22Rv1 (cell line): ENCODE measurements around the gene SLC45A1.

Source experiments
- H3K27ac ChIP-seq: fragments of 450-650 bp; 2 replicates; pipeline ENCODE4 v1.5.1; 2017
- ZFX ChIP-seq: fragments of 450-650 bp; IDR thresholded peaks from 2 replicates; pipeline ENCODE4 v1.6.1; 2017; ENCODE audit warnings: antibody characterized with exemption, borderline replicate concordance
- TF ChIP-seq, protein P1 (sequence below): fragments of 450-650 bp; IDR thresholded peaks from 2 replicates; pipeline ENCODE4 v1.5.1; 2017; ENCODE audit warnings: mild to moderate bottlenecking

The SLC45A1 gene

DNA sequence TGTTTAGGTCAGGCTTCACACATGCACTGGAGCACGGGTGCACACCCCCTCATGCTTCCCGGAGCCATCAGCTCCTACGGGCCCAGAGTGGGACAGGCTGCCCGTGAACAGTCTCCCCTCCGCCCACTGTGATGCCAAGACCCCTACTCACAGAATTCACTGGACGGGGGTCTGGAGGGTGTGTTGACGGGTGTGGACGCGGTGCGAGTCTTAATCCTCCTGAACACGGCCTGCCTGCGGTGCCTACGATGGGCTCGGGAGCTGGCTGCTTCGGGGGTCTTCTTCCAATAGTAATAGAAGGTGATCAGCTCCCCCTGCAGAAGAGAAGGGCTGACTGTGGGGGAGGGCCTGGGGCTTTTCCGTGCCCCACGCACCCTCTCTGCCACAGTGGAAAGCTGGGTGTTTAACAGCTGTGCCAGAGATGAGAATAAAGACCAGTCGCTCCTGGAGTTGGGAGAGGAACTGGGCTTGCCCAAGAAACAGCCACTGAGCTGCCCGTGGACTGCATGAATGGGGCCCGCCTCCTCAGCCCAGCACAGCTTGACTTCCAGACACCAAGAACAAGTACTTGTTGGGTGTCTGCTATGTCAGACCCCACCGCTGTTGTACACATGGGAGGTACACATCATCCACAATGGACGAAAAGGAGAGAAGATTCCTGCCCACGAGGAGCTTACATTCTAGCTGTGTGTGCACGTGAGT is 47.9 kb downstream of the SLC45A1 start:
- no peak for TF ChIP-seq ZFX
- TF ChIP-seq, protein P1, sequence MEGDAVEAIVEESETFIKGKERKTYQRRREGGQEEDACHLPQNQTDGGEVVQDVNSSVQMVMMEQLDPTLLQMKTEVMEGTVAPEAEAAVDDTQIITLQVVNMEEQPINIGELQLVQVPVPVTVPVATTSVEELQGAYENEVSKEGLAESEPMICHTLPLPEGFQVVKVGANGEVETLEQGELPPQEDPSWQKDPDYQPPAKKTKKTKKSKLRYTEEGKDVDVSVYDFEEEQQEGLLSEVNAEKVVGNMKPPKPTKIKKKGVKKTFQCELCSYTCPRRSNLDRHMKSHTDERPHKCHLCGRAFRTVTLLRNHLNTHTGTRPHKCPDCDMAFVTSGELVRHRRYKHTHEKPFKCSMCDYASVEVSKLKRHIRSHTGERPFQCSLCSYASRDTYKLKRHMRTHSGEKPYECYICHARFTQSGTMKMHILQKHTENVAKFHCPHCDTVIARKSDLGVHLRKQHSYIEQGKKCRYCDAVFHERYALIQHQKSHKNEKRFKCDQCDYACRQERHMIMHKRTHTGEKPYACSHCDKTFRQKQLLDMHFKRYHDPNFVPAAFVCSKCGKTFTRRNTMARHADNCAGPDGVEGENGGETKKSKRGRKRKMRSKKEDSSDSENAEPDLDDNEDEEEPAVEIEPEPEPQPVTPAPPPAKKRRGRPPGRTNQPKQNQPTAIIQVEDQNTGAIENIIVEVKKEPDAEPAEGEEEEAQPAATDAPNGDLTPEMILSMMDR = no peak
- H3K27ac ChIP-seq = no peak overlapping the region

- no peak overlapping the region for H3K27ac ChIP-seq
- no peak for TF ChIP-seq ZFX
- TF ChIP-seq, protein P1 = no peak
These were observed 49.8 kb downstream of the SLC45A1 start for GRCh38 chr1:8367571-8368194.

GRCh38 chr1:8368956-8369639 is 51.2 kb downstream of the SLC45A1 start:
- no peak overlapping the region for H3K27ac ChIP-seq
- TF ChIP-seq, protein P1 = no peak
- TF ChIP-seq ZFX = no peak

DNA sequence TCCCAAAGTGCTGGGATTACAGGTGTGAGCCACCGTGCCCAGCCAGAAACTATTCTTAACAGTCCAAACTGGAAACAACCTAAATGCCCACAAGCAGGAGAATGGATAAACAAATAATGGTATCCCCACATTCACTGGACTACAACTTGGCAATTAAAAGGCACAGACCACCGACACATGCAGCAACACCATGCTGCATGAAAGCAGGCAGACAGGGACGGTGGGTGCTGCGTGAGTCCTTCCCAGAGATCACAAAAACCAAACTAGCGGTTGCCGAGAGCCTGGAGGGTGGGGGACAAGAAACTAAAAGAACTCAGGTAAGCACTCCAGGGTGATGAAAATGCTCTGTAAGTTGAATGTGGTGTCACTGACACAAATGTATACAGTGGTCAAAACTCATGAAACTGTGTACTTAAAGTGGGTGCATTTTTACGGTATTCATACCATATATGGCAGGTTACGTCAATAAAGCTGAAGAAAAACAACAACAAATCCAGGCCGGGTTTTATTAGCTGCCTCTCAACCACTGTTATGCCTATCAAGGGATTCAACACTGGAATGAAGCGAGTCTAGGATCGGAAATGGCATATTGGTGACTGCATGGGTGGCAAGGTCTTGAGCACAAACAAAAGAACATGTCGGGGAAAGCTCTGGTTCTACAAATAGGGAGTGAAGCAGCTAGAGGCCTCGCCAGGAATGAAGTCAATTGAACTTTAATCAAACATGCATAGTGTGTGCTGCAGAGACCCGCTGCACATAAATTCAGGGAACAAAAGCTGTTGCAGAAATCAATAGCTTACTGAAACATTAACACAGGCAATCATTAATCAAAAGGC is 52.4 kb downstream of the SLC45A1 start:
- TF ChIP-seq ZFX = no peak
- TF ChIP-seq, protein P1 = no peak
- H3K27ac ChIP-seq = no peak overlapping the region

DNA sequence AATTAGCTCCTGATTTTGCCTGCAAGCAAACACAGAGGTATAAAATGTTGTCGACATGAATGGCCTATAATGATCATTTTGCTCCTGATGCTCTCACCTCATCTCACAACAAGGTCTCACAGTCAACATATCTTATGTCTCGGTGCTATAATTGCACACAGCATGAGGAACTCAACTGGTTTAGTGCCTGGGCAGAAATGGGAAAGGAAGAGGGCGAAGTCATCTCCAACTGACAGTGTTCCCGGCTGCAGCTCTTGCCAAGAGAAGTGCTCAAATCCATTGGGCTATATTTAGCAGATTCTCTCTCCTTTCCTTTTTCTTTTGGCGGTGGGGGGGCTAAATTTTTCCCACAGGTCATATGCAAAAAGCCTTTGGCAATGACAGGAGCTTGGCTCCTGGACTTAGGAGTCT is 53.0 kb downstream of the SLC45A1 start:
- TF ChIP-seq ZFX = no peak
- TF ChIP-seq, protein P1 = no peak
- no peak overlapping the region for H3K27ac ChIP-seq

DNA sequence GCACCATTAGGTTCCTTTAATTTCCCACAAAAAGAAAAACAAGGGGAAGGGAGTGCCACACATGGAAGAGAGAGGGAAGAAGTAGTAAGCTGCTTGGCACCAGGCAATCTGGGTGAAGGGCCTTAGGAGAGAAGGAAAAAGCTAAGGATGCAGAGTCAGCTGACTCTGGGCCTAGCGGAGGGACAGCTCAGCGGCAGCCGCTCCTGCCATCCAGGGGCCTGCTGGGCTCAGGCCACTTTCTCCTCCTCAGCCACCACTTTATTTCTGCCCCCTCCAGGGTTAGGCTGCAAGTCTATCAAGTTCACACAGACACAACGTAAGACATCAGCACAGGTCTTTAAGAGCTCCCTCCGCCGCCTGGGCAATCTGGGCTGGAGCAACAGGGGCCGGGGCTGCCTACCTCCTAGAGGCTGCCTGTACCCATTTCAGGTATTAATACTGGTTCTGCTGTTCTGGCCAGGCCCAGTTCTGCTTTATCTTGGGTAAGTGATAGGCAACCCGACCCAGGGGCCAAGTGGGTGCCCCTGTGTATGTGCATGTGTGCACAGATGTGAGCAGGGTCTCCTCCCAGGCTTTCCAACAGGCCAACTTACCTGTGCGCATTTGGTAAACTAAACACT is 53.6 kb downstream of the SLC45A1 start:
- no peak overlapping the region for H3K27ac ChIP-seq
- no peak for TF ChIP-seq ZFX
- TF ChIP-seq, protein P1 = no peak
